DND-41 (cell line): ENCODE measurements around the gene FAT1.

Experiments
- ATAC-seq: fragments of 200-7000 bp; cut with Tn5 transposase; 3 replicates; pipeline ENCODE4 v1.9.1; 2021; ENCODE audit warnings: low read depth; ENCODE audit not compliant: insufficient read depth
- DNase-seq: peaks from one replicate; pipeline ENCODE4 v3.0.0-alpha.2; 2020
- H2AFZ ChIP-seq: 2 replicates; pipeline ENCODE4 v1.6.0; 2012; ENCODE audit warnings: low read depth, low read length
- H3K27ac ChIP-seq: 2 replicates; pipeline ENCODE4 v1.5.1; 2012; ENCODE audit warnings: low read length, inconsistent platforms
- H3K27me3 ChIP-seq: fragments of 200-600 bp; sonication (generic); 2 replicates; pipeline ENCODE4 v1.6.0; 2012; ENCODE audit warnings: low read length, mild to moderate bottlenecking, inconsistent platforms; ENCODE audit not compliant: insufficient read depth, poor library complexity
- H3K36me3 ChIP-seq: 2 replicates; pipeline ENCODE4 v1.5.1; 2012; ENCODE audit warnings: low read length, inconsistent platforms; ENCODE audit not compliant: insufficient read depth
- H3K4me1 ChIP-seq: 2 replicates; pipeline ENCODE4 v1.5.1; 2012; ENCODE audit warnings: mild to moderate bottlenecking, low read length; ENCODE audit not compliant: insufficient read depth
- H3K4me2 ChIP-seq: 2 replicates; pipeline ENCODE4 v1.6.0; 2012; ENCODE audit warnings: mild to moderate bottlenecking, moderate library complexity, low read length, inconsistent platforms; ENCODE audit not compliant: insufficient read depth
- H3K4me3 ChIP-seq, 2 experiments: fragments of 200-600 bp in 1 of 2; shearing (Covaris generic) in 1 of 2; 2 replicates each; pipeline ENCODE4 v1.5.1; 2012 to 2016; ENCODE audit warnings: inconsistent platforms in 2 of 2, low read length in 2 of 2, mild to moderate bottlenecking in 2 of 2, low read depth in 1 of 2, moderate library complexity in 1 of 2
- H3K79me2 ChIP-seq: 2 replicates; pipeline ENCODE4 v1.6.0; 2012; ENCODE audit warnings: low read length, inconsistent platforms; ENCODE audit not compliant: insufficient read depth
- H3K9ac ChIP-seq: 2 replicates; pipeline ENCODE4 v1.6.0; 2012; ENCODE audit warnings: low read depth, mild to moderate bottlenecking, inconsistent platforms, low read length, moderate library complexity
- H3K9me3 ChIP-seq: 2 replicates; pipeline ENCODE4 v1.5.1; 2012; ENCODE audit warnings: low read length, moderate library complexity, mild to moderate bottlenecking, inconsistent platforms; ENCODE audit not compliant: insufficient read depth, severe bottlenecking
- H4K20me1 ChIP-seq: 2 replicates; pipeline ENCODE4 v1.6.0; 2012; ENCODE audit warnings: low read length; ENCODE audit not compliant: insufficient read depth
- EZH2 ChIP-seq: IDR thresholded peaks from 3 replicates; pipeline ENCODE4 v1.6.1; 2012; ENCODE audit warnings: borderline replicate concordance, low read depth, mild to moderate bottlenecking, moderate library complexity, low read length, inconsistent platforms; ENCODE audit not compliant: severe bottlenecking
- TF ChIP-seq, protein P1 (sequence below): IDR thresholded peaks from 2 replicates; pipeline ENCODE4 v1.5.1; 2012; ENCODE audit warnings: borderline replicate concordance, low read length, moderate library complexity, mild to moderate bottlenecking; ENCODE audit not compliant: poor library complexity, severe bottlenecking; ENCODE audit errors: extremely low read depth

FAT1 gene

DNA sequence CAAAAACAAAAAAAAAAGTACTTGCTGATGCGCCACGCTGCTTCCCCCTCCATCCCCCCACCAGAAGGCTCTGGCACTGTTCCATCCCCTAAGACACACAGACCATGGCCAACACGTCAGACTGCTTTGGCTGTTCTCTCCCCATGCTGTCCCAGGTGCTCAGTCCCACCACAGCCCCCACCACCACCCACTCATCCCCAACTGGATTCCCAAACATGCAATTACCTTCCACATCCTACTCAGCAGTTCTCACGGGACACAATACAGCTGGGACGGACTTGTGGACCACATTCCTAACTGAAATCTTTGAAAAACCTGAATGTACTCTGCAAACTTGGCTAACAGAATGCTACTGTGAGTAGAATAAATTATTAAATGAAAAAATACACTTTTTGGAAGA is 8.6 kb downstream of the FAT1 start:
- Histone ChIP-seq H3K9me3 (peaks cover 11% of the 10 kb centered on the region), H3K36me3 (no peaks in the 10 kb centered on the region), H3K79me2 (no peaks in the 10 kb centered on the region), H3K27me3 (no peaks in the 10 kb centered on the region), H3K4me2 (no peak overlapping the region), H3K4me1 (no peaks in the 10 kb centered on the region), H3K9ac (no peak overlapping the region), H2AFZ (no peak overlapping the region), H3K4me3 (no peak overlapping the region), H3K27ac (no peak overlapping the region), H4K20me1 (no peaks in the 10 kb centered on the region)
- no peak for TF ChIP-seq EZH2
- TF ChIP-seq, protein P1, sequence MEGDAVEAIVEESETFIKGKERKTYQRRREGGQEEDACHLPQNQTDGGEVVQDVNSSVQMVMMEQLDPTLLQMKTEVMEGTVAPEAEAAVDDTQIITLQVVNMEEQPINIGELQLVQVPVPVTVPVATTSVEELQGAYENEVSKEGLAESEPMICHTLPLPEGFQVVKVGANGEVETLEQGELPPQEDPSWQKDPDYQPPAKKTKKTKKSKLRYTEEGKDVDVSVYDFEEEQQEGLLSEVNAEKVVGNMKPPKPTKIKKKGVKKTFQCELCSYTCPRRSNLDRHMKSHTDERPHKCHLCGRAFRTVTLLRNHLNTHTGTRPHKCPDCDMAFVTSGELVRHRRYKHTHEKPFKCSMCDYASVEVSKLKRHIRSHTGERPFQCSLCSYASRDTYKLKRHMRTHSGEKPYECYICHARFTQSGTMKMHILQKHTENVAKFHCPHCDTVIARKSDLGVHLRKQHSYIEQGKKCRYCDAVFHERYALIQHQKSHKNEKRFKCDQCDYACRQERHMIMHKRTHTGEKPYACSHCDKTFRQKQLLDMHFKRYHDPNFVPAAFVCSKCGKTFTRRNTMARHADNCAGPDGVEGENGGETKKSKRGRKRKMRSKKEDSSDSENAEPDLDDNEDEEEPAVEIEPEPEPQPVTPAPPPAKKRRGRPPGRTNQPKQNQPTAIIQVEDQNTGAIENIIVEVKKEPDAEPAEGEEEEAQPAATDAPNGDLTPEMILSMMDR = no peak
- ATAC-seq (no peak), DNase-seq (no peak)

DNA sequence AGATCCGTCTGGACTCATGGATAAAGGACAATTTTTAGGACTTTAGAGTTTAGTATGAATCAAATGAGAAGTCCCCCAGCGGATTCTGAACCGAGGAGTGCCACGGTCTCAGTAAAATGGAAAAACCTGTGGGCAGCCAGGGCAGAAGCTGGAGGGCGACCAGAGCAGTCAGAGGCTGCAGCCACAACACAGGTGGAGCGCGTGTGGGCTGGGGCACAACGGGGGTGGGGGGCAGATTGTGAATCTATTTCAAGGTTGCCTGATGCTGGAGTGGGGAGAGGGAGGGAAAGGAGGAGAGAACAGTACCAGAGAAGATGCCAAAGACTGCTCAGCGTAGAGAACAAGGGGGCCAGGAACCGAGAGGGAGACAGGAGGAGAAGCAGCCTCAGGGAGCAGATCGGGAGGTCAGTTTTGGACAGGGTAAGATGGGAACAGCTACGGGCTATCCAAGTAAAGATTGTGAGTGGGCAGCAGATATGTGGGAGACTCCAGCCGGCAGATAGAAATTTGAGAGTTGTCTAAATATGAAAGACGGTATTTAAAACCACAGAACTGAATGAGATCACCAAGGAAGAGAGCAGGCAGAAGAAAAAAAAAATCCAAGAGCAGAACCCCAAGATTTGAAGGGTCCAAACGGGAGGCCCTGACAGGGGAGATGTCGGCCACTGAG is 9.5 kb downstream of the FAT1 start:
- no peaks in the 10 kb centered on the region for H3K79me2 ChIP-seq
- no peak for TF ChIP-seq EZH2
- TF ChIP-seq, protein P1 = no peak

DNA sequence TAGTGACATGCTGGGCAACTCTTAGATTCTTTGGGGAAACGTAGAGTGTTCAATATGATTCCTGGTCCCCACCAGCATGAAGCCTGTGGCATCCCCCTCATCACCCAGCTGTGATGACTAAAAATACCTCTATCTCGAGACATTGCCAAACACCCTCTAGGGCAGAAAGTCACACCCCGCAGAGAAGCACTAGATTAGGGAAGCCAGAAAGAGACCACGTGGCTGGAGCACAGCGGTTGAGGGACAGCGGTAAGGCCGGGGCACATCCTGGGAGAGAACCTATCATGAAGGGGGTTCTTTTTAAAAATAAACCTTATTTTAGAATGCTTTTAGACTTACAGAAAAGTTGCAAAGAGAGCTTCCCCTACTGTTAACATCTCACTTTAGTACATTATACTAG is 11.0 kb downstream of the FAT1 start:
- Histone ChIP-seq H3K9me3 (peaks cover 3% of the 10 kb centered on the region), H3K79me2 (no peaks in the 10 kb centered on the region), H3K9ac (no peak overlapping the region), H2AFZ (no peak overlapping the region), H3K27ac (no peak overlapping the region), H3K36me3 (no peaks in the 10 kb centered on the region), H3K4me1 (no peaks in the 10 kb centered on the region), H4K20me1 (no peaks in the 10 kb centered on the region), H3K4me2 (no peak overlapping the region), H3K4me3 (no peak overlapping the region), H3K27me3 (no peaks in the 10 kb centered on the region)
- TF ChIP-seq, protein P1 = no peak
- TF ChIP-seq EZH2 = no peak
- ATAC-seq = no peak
- DNase-seq = no peak

More for the DNA sequence above, 9.5 kb downstream of the FAT1 start:
- Histone ChIP-seq H3K27ac (no peak overlapping the region), H4K20me1 (no peaks in the 10 kb centered on the region), H2AFZ (no peak overlapping the region), H3K4me2 (no peak overlapping the region), H3K36me3 (no peaks in the 10 kb centered on the region), H3K27me3 (no peaks in the 10 kb centered on the region), H3K9ac (no peak overlapping the region), H3K4me3 (no peak overlapping the region), H3K4me1 (no peaks in the 10 kb centered on the region), H3K9me3 (peaks cover 4% of the 10 kb centered on the region)
- no peak for ATAC-seq
- DNase-seq = no peak
